Trophoblast cell (in vitro differentiated cells and primary cell): ENCODE measurements around the gene INCA1.
"Not testable (repeated sequence)": the region's sequence is repeated elsewhere in the genome, so short reads cannot be mapped to it uniquely, and the experiment has no call there.

Source experiments
- DNase-seq, 2 donors: peaks; one replicate each; pipeline ENCODE4 v3.0.0-alpha.2; 2016
- H2AFZ ChIP-seq: 2 replicates; pipeline ENCODE4 v1.6.1; 2013; ENCODE audit warnings: low read length, moderate library complexity, mild to moderate bottlenecking; ENCODE audit not compliant: insufficient read depth, poor library complexity
- H2AK5ac ChIP-seq: 2 replicates; pipeline ENCODE4 v1.6.1; 2013; ENCODE audit warnings: mild to moderate bottlenecking, low read length
- H2BK120ac ChIP-seq: 2 replicates; pipeline ENCODE4 v1.6.1; 2013; ENCODE audit warnings: low read length, mild to moderate bottlenecking, moderate library complexity; ENCODE audit not compliant: insufficient read depth, poor library complexity
- H2BK12ac ChIP-seq: 2 replicates; pipeline ENCODE4 v1.6.1; 2013; ENCODE audit warnings: mild to moderate bottlenecking, low read length, moderate library complexity
- H2BK5ac ChIP-seq: 2 replicates; pipeline ENCODE4 v1.6.1; 2013; ENCODE audit warnings: low read length, low read depth, moderate library complexity, mild to moderate bottlenecking; ENCODE audit not compliant: poor library complexity
- H3K14ac ChIP-seq: 2 replicates; pipeline ENCODE4 v1.6.1; 2013; ENCODE audit warnings: mild to moderate bottlenecking, low read length
- H3K18ac ChIP-seq: 2 replicates; pipeline ENCODE4 v1.6.1; 2013; ENCODE audit warnings: mild to moderate bottlenecking, low read length
- H3K23ac ChIP-seq: 2 replicates; pipeline ENCODE4 v1.6.1; 2013; ENCODE audit warnings: low read length
- H3K27ac ChIP-seq: 2 replicates; pipeline ENCODE4 v1.5.1; 2013; ENCODE audit warnings: low read depth, mild to moderate bottlenecking, inconsistent platforms, low read length, moderate library complexity
- H3K27me3 ChIP-seq: 2 replicates; pipeline ENCODE4 v1.6.1; 2013; ENCODE audit warnings: inconsistent platforms, mild to moderate bottlenecking, low read length, moderate library complexity; ENCODE audit not compliant: insufficient read depth
- H3K36me3 ChIP-seq, 2 experiments: 1 replicate in 1 of 2; 2 replicates in 1 of 2; pipeline ENCODE4 v1.6.1; 2013; ENCODE audit warnings: low read length in 2 of 2, mild to moderate bottlenecking in 2 of 2, moderate library complexity in 1 of 2; ENCODE audit not compliant: insufficient read depth in 2 of 2, control insufficient read depth in 1 of 2
- H3K4ac ChIP-seq: 2 replicates; pipeline ENCODE4 v1.6.1; 2013; ENCODE audit warnings: low read depth, mild to moderate bottlenecking, low read length, moderate library complexity
- H3K4me1 ChIP-seq, 2 experiments: 1 replicate in 1 of 2; 2 replicates in 1 of 2; pipeline ENCODE4 v1.6.1; 2013; ENCODE audit warnings: low read length in 2 of 2, mild to moderate bottlenecking in 2 of 2, moderate library complexity in 1 of 2; ENCODE audit not compliant: insufficient read depth in 2 of 2, control insufficient read depth in 1 of 2
- H3K4me2 ChIP-seq: 2 replicates; pipeline ENCODE4 v1.6.1; 2013; ENCODE audit warnings: inconsistent platforms, mild to moderate bottlenecking, low read length, moderate library complexity
- H3K4me3 ChIP-seq: 2 replicates; pipeline ENCODE4 v1.5.1; 2013; ENCODE audit warnings: mild to moderate bottlenecking, low read depth, low read length, inconsistent platforms
- H3K79me1 ChIP-seq: one replicate; pipeline ENCODE4 v1.6.1; 2013; ENCODE audit warnings: low read length
- H3K79me2 ChIP-seq: 2 replicates; pipeline ENCODE4 v1.6.1; 2013; ENCODE audit warnings: low read length, mild to moderate bottlenecking; ENCODE audit not compliant: control insufficient read depth, insufficient read depth, poor library complexity
- H3K9ac ChIP-seq: 2 replicates; pipeline ENCODE4 v1.6.1; 2013; ENCODE audit warnings: mild to moderate bottlenecking, low read length
- H3K9me3 ChIP-seq: 2 replicates; pipeline ENCODE4 v1.6.1; 2013; ENCODE audit warnings: low read depth, mild to moderate bottlenecking, control low read depth, inconsistent platforms, low read length; ENCODE audit not compliant: insufficient read depth
- H4K12ac ChIP-seq: 2 replicates; pipeline ENCODE4 v1.6.1; 2013; ENCODE audit warnings: low read depth, mild to moderate bottlenecking, low read length, moderate library complexity
- H4K8ac ChIP-seq: 2 replicates; pipeline ENCODE4 v1.6.1; 2013; ENCODE audit warnings: low read depth, mild to moderate bottlenecking, low read length, moderate library complexity
- H4K91ac ChIP-seq: one replicate; pipeline ENCODE4 v1.6.1; 2013; ENCODE audit warnings: low read depth, mild to moderate bottlenecking, low read length, moderate library complexity
- WGBS: extraction: QIAGEN DNeasy Blood & Tissue Kit; methylation state at CpG from one replicate; pipeline ENCODE4 v1.1.7; 2013; ENCODE audit warnings: missing lambda C conversion rate; ENCODE audit not compliant: insufficient read length, insufficient coverage; ENCODE audit errors: extremely low coverage; 5-methylcytosine and 5-hydroxymethylcytosine counted together

The INCA1 gene

GRCh38 chr17:5033352-5034015 lies 36.2 kb upstream of the INCA1 start:
- no peaks in the 10 kb centered on the region for H3K79me2 ChIP-seq
- no peak overlapping the region for H2AFZ ChIP-seq
- H3K4me1 ChIP-seq: no peaks in the 10 kb centered on the region
- no peak overlapping the region for H3K4me3 ChIP-seq
- no peak overlapping the region for H4K91ac ChIP-seq
- no peak overlapping the region for H2BK12ac ChIP-seq
- no CpG with 5 or more reads among the region's 13 CpGs for WGBS
- no peak overlapping the region for H2BK5ac ChIP-seq
- H3K18ac ChIP-seq: no peak overlapping the region
- peaks cover 2% of the 10 kb centered on the region for H3K79me1 ChIP-seq
- H4K8ac ChIP-seq: no peak overlapping the region
- no peak overlapping the region for H3K27ac ChIP-seq
- H3K9me3 ChIP-seq: peaks cover 1% of the 10 kb centered on the region
- H3K27me3 ChIP-seq: peaks cover 3% of the 10 kb centered on the region
- no peak overlapping the region for H3K23ac ChIP-seq
- H3K36me3 ChIP-seq: no peaks in the 10 kb centered on the region
- DNase-seq: no peak
- H2BK120ac ChIP-seq: no peak overlapping the region
- H3K4ac ChIP-seq: no peak overlapping the region
- H3K9ac ChIP-seq: no peak overlapping the region
- no peak overlapping the region for H2AK5ac ChIP-seq
- no peak overlapping the region for H3K14ac ChIP-seq
- no peak overlapping the region for H4K12ac ChIP-seq
- no peak overlapping the region for H3K4me2 ChIP-seq

- H3K14ac ChIP-seq: no peak overlapping the region
- no peak overlapping the region for H2BK12ac ChIP-seq
- H3K79me2 ChIP-seq: no peaks in the 10 kb centered on the region
- no peak overlapping the region for H3K4ac ChIP-seq
- no CpG with 5 or more reads among the region's 6 CpGs for WGBS
- no peak overlapping the region for H2BK5ac ChIP-seq
- peaks cover 2% of the 10 kb centered on the region for H3K79me1 ChIP-seq
- H2BK120ac ChIP-seq: no peak overlapping the region
- peaks cover 3% of the 10 kb centered on the region for H3K27me3 ChIP-seq
- no peak overlapping the region for H4K12ac ChIP-seq
- no peak for DNase-seq
- no peak overlapping the region for H3K4me2 ChIP-seq
- no peak overlapping the region for H3K23ac ChIP-seq
- no peak overlapping the region for H3K4me3 ChIP-seq
- H3K9me3 ChIP-seq: peaks cover 1% of the 10 kb centered on the region
- H3K27ac ChIP-seq: no peak overlapping the region
- no peak overlapping the region for H3K9ac ChIP-seq
- no peak overlapping the region for H2AK5ac ChIP-seq
- no peak overlapping the region for H4K8ac ChIP-seq
- H4K91ac ChIP-seq: no peak overlapping the region
- H3K18ac ChIP-seq: no peak overlapping the region
- H3K36me3 ChIP-seq: no peaks in the 10 kb centered on the region
- H2AFZ ChIP-seq: no peak overlapping the region
- H3K4me1 ChIP-seq: no peaks in the 10 kb centered on the region
Observed at GRCh38 chr17:5032865-5033264, 35.5 kb upstream of the INCA1 start.

- H3K27ac ChIP-seq: no peak overlapping the region
- no peak overlapping the region for H2AK5ac ChIP-seq
- H3K18ac ChIP-seq: no peak overlapping the region
- H2AFZ ChIP-seq: peak overlapping the region; percentile 47
- peak overlapping the region; percentile 49 for H2BK120ac ChIP-seq
- H3K79me2 ChIP-seq: no peaks in the 10 kb centered on the region
- no CpG with 5 or more reads among the region's 48 CpGs for WGBS
- H2BK5ac ChIP-seq: no peak overlapping the region
- H3K79me1 ChIP-seq: peaks cover 2% of the 10 kb centered on the region
- H3K4me3 ChIP-seq: no peak overlapping the region
- peak overlapping the region; percentile 71 for H3K4me2 ChIP-seq
- H4K12ac ChIP-seq: peak overlapping the region; percentile 79
- peak overlapping the region; percentile 85 for H4K8ac ChIP-seq
- no peak overlapping the region for H3K23ac ChIP-seq
- no peak overlapping the region for H3K9ac ChIP-seq
- H3K36me3 ChIP-seq: no peaks in the 10 kb centered on the region
- peak; percentile 73 to 95 for DNase-seq
- peaks cover 1% of the 10 kb centered on the region for H3K9me3 ChIP-seq
- no peak overlapping the region for H3K4ac ChIP-seq
- H3K4me1 ChIP-seq: no peaks in the 10 kb centered on the region
- H2BK12ac ChIP-seq: no peak overlapping the region
- H4K91ac ChIP-seq: no peak overlapping the region
- H3K27me3 ChIP-seq: peaks cover 3% of the 10 kb centered on the region
- H3K14ac ChIP-seq: no peak overlapping the region
Observed at GRCh38 chr17:5031365-5032082, 34.2 kb upstream of the INCA1 start.

GRCh38 chr17:5030168-5030567 lies 32.8 kb upstream of the INCA1 start:
- H3K4me2 ChIP-seq, H3K36me3 ChIP-seq, H3K9ac ChIP-seq, H3K4me3 ChIP-seq, H3K9me3 ChIP-seq, H3K27me3 ChIP-seq, H3K4me1 ChIP-seq, DNase-seq, H3K27ac ChIP-seq, H3K23ac ChIP-seq, H3K18ac ChIP-seq, H3K4ac ChIP-seq, H3K14ac ChIP-seq, H3K79me1 ChIP-seq, H2BK12ac ChIP-seq, H2BK120ac ChIP-seq, H2AK5ac ChIP-seq, H4K8ac ChIP-seq, H2BK5ac ChIP-seq, H4K12ac ChIP-seq, H2AFZ ChIP-seq, H4K91ac ChIP-seq, H3K79me2 ChIP-seq: not testable (repeated sequence)
- WGBS: no CpG with 5 or more reads among the region's 2 CpGs
